ENCODE results near the gene PPBP.

DNA sequence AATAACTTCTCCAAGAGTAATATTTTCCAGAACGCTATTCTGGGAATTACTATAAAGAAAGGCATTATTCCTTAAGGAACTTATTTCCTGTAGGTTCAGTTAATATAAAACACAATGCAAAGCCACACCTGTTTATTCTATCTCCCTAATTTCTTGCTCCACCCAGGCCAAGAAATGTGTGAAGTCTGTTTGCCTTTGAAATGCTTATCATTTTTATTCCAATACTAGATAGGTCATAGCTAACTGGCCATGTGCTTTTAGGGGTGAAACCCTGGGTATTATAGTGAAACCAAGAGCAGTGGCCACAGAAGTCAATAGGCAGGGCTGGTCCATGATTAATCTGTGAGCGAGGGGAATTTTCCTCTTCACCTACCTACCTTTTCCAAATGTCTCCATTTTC lies 35.7 kb upstream of the PPBP start:
- TF ChIP-seq, protein P1, sequence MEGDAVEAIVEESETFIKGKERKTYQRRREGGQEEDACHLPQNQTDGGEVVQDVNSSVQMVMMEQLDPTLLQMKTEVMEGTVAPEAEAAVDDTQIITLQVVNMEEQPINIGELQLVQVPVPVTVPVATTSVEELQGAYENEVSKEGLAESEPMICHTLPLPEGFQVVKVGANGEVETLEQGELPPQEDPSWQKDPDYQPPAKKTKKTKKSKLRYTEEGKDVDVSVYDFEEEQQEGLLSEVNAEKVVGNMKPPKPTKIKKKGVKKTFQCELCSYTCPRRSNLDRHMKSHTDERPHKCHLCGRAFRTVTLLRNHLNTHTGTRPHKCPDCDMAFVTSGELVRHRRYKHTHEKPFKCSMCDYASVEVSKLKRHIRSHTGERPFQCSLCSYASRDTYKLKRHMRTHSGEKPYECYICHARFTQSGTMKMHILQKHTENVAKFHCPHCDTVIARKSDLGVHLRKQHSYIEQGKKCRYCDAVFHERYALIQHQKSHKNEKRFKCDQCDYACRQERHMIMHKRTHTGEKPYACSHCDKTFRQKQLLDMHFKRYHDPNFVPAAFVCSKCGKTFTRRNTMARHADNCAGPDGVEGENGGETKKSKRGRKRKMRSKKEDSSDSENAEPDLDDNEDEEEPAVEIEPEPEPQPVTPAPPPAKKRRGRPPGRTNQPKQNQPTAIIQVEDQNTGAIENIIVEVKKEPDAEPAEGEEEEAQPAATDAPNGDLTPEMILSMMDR (IDR thresholded peaks at IDR 0.05) = no peak
- TF ChIP-seq POLR2A (IDR thresholded peaks at IDR 0.05) = no peak
